ENCODE data around the gene ADGRA3.

- no peak for TF ChIP-seq CTCF (conservative IDR thresholded peaks at IDR 0.05; ENCODE audit: low read length)
- TF ChIP-seq EZH2phosphoT487 (IDR thresholded peaks at IDR 0.05; ENCODE audit: borderline replicate concordance) = no peak
Observed at GRCh38 chr4:22480675-22481327, 35.1 kb downstream of the ADGRA3 start.
